Stimulated activated CD8-positive, alpha-beta memory T cell treated with anti-CD3 and anti-CD28 coated beads, Interleukin-12 subunit alpha, Interleukin-12 subunit beta, amount 100 ng/mL, for 24 hours (primary cell): Measurements from ENCODE around the gene GPM6B.
A peak's percentile ranks its signal among the peaks of the same experiment; 100 is the strongest.

Experiments used
- DNase-seq: peaks from one replicate; pipeline ENCODE4 v3.0.0-alpha.2; 2020; ENCODE audit errors: extremely low read depth

The GPM6B gene

DNA sequence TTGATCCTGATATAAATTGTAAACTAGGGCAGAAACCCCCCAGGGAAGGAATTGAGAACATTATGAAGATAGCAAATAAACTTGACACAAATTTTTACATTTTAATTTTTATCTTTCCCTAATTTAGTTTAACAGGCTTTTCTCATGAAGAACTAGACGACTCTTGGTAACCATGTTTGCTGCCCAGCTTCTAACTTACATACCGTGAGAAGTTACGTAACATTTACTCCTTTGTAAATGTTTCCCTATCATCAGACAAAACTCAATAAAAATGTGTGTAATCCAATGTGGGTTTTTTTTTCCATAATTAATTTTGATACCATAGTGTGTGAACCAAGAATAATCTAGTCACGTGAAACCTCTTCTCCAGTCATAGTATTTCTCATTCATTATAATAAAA is 48.0 kb downstream of the GPM6B start:
- DNase-seq = no peak

DNA sequence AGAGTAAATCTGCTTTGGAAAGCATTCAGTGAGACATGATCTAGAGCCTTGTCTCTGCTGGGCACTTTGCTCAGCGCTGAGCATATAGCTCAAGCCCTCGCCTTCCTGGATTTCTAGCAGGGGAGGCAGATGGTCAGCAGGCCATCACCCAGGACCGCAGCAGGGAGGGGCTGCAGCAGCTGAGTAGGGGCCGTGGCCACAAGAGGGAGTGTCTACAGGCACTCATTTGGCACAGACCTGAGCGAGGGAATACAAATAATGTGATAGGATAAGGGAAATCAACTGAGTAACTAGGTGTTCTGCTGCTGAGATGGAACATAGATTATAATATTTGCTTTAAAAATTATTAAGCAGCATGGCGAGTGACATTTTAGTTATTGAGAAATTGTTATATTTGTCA is 52.1 kb downstream of the GPM6B start:
- DNase-seq = no peak

DNA sequence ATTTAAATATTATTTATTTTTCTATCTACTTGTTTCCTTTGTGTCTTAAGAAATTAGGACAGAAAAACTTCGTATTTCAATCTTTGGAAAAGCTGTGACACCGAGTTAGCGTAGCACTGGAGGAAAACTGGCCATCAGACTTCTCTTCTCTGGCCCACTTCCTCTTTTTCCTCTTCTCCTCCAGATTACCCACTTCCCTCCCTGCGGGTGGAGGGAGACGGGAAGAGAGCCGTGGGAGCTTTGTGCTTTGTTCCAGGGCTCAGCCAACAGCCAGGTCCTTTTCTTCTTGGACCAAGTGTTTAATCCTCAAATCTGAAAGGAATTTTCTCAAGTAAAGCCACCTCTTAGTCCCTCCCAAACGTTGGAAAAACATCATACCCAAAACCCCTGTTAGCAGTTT is 52.6 kb downstream of the GPM6B start:
- no peak for DNase-seq

DNA sequence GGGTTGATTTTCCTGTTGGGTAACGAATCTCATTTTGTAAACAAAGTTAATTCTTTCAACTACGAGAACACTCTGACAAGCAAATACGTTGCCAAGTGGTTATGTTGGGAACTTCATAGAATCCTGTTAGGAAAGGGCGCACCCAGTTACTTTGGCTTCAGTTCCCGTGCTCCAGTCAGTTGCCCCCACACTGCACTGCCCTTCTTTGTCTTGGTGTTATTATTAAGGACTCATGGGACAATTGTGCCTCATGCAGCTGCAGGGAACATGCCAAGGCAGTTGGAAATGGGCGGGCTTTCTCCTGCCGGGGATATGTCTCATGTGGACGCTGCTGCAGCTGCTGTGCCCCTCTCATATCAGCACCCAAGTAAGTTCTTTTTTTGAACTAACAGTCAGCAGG is 53.4 kb downstream of the GPM6B start:
- no peak for DNase-seq

DNA sequence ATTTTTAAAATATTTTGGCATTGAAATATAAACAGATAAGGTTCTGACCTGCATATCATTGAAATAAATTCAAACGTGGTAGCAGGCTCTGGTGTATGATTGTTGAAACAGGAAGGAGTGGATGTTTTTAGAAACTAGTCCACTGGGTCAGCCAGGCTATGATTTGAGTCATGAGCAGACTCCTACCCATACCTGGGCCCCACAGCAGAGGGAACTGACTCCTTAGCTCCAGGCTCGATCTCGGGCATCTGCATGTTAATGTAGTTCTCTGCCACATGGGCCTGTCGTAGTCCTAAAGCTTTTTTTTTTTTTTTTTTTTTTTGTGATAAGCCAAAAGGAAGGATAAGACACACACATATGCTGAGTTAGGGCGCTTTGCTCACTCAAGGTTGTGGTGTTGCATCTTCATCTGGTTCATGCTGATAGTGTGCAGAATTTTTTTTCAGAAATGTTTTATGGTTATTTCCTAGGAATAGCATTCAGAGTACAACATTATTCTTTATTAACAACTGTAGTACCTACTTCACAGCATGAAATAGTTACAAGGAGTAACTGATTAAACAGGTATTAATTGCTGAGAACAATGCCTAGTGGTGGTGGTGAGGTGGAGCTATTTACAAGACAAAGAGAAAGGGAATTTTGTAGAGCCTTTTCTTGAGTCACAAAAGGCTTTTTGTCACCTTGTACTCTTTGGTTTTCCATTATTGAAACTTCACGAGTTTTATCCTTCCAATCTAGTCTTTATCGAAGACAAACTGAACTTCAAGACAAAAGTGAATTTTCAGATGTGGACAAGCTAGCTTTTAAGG is 55.1 kb downstream of the GPM6B start:
- no peak for DNase-seq

DNA sequence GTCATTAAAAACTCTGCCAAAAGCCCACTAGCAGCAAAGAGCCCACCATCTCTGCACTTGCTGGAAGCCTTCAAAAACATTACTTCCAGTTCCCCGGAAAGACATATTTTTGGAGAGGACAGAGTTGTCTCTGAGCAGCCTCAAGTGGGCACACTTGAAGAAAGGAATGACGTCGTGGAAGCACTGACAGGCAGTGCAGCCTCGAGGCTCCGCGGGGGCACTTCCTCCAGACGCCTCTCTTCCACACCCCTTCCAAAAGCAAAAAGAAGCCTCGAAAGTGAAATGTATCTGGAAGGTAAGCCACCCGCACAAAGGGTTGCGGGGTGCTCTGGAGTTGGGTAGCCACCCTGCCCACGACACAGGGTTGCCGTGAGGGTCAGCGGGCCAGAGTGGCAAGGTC is 56.5 kb downstream of the GPM6B start:
- DNase-seq = no peak

DNA sequence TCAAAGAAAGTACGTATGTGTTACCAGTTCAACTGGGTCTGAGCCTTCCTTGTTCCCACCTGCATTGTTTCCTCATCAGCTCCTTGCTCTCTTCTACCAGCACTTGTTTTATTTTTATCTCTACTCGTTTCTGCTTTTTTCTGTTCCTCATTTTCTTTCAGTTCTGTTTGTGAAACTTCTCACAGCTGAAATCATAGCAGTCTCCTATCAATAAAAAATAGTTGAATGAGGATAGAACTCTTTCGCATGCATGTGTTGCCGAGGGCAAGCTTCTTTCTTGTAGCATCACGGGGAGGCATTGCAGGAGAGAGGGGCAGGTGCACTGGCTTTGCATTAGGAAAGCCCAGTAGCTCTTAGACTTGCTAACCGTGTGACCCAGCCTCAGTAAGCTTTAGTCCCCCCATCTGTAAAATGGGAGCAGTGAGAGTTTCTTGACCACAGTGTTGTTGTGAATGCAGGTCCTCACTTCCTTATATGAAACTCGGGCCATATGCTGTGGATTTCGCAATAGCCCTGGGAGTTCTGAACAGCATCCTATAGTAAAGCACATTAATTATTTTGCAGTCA is 57.7 kb downstream of the GPM6B start:
- no peak for DNase-seq

DNA sequence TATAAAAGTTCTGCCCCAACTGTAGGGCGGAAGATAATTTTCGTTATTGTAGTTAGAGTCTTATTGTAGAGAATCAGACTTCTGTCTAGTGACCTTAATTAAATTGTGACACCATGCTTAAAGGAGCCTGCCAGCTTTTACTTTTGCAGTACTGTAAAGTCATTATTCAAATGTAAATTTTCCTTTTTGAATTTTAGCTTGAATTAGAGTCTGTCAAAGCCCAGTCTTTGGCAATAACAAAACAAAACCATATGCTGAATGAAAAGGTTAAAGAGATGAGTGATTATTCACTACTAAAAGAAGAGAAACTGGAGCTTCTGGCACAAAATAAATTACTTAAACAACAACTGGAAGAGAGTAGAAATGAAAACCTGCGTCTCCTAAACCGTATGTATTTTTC is 60.5 kb downstream of the GPM6B start:
- DNase-seq = no peak

DNA sequence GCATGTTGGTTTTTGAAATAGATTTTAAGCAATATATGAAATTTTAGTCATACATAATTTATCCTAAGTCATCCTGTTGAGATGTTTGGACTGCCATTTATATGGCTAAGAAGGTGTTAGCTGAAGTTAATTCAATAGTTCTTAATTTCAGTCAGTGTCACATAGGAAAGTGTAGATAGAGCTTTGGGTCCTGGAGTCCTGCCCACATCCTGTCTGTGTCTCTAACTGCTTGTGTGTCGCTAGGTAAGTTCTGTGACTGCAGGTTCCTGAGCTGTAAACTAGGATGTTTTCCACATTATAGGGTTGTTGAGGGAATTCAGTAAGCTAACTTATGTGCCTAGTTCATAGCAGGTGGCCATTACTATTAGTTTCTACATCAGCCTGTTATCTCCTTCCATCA is 61.6 kb downstream of the GPM6B start:
- DNase-seq = no peak

DNA sequence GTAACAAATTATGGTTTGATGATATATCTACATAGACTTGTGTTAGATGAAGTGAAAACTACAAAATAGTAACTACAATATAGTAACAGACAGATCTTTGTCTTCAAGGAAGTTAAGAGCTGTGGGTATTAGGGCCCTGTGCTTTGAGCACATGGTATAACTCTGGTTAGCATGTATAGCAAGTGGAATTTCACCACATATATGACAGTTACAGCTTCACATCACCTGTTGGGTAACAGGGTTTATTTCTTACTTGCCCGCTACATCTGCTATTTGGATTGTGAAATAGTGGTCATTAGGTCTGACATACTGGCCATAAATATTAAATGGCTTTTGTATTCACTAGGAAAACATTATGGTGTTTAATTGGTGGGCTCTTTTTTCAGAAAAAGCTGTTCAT is 62.1 kb downstream of the GPM6B start:
- no peak for DNase-seq

DNA sequence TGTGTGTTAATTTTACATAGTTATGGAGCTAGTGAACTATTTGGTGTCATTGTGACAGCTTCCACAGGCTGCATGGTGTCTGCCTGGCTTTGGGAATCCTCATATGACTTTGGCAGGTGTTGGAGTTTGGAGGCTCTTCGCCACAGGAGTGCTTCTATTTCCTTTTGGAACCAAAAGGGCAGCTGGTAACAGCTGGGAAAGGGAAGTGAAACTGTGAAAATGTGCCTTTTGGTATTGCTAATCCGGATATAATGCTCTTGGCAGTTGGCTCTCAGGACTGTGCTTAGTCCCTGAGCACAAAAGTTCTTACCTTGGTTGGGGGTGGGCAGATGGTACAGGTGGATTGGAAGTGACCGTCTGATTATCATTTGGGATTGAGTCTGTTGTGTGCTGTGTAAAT is 64.2 kb downstream of the GPM6B start:
- DNase-seq = no peak

DNA sequence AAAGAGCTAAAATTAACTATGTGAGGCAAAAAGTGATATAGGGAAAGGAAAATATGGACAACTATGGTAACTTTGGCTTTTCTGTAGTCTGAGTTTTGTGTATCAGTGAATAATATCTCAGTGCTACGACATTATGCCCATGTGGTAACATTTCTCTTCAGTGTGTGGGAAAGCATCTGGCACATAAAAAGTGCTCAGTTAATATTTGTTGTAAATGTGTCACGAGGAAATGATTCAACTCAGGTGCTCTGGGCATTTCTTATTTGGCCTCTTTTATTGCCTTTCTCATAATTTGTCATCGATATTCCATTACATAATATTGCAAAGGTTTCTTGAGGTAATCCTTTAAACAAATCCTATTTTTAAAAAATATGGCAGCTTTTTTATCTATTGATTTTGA is 64.8 kb downstream of the GPM6B start:
- DNase-seq = no peak

DNA sequence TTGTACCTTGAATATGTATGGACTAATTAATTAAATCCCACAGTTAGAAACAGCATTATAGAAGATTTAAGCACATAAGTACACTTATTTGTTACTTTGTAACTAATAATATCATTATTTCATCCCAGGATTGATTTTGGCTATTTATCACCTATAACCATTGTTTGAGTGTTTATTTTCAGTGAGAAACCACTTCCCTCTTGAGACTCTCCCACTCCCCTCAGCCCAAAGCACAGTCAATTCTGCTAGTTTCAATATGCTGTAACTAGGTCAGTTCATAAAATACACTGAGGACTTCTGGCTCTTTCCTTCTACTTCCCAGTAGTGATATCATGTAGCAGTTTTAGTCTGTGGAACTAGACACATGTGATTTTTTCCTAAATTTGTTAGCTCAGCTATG is 66.1 kb downstream of the GPM6B start:
- no peak for DNase-seq

DNA sequence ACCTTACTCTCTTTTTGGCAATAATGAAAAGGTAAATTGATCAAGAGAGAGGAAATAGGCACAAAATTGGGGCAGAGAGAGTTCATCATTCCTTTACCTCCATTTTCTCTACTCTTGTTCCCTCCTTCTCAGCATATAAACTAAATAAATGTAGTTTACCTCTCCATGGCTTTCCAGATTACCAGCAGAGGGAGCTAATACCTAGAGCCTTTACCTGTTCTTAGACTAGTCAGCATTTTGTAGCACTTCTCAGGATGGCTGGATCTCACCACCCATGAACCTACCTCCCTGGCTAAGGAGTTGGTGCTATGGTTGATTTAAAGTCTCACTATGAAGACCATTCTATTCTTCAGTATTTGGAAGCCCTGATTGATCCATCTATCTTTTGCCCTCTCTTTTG is 66.7 kb downstream of the GPM6B start:
- DNase-seq = no peak

DNA sequence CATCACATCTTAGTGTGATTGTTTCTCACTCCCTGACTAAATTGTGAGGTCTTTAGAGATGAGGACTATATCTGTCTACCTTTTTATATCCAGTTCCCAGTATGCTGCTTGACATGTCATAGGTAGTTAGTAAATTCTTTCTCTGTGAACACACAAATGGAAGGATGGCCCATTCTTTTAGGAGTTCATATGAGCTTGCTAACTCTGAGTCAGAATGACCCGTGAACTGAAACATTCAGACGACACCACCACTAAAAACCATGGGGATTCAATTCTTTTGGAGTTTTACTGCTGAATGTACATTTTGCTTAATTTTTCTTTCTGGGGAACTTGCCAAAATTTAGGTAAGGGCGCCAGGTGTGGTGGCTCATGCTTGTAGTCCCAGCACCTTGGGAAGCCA is 68.4 kb downstream of the GPM6B start:
- DNase-seq = no peak

DNA sequence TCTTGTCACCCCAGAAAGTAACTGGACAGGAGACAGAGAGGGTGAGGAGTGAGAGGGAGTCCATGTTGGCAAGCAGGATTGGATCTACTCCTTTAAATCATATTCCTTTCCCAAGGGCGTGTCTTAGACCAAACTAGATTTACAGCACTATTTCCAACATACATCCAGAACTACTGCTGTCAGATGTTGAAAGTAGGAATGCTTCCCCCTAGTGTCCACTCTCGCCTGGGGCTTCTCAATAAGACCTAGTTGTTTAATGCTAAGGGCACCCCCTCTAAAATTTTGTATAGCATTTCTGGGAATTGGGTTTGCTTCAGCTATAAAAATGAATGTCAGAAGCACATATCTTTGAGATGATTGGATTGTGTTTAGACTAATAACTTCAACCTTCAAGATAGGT is 69.1 kb downstream of the GPM6B start:
- DNase-seq = no peak

DNA sequence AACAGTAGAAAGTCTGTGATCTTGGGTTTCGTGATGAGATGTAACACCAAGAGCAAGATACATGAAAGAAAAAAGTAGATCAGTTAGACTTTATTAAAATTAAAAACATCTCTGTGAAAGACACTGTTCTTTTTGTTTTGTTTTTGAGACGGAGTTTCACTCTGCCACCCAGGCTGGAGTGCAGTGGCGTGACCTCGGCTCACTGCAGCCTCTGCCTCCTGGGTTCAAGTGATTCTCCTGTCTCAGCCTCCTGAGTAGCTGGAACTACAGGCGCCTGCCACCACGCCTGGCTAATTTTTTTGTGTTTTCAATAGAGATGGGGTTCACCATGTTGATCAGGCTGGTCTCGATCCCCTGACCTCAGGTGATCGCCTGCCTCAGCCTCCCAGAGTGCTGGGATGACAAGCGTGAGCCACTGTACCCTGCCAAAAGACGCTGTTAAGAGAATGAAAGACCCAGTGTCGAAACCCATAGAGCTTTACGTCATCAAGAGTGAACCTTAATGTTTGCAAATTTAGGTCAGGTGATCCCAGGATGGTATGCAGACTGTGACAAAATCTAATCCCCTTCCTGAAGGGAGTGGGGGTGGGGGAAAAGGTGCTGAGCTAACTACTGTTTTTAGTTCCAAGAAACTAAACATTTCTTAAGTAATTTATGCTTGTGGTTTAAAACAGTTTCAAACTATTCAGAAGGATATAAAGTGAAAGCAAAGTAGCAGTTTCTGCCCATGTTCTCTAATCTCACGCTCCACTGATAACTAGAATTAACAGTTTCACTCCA is 74.3 kb downstream of the GPM6B start:
- no peak for DNase-seq

DNA sequence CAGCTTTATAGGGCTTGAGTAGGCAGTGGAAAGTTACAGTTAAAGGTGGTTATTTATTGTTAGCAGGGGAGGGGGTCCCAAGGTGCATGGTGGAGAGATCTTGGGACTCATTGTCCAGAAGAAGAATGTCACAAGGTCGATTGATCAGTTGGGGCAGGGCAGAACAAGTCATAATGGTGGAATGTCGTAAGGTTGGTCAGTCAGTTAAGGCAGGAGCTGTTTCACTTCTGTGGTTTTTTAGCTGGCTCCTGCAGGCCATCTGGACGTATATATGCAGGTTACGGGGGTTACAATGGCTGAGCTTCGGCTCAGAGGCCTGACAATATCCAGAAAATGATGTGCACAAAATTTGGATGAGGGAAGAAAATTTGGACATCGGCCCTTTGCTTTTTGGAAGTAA is 75.2 kb downstream of the GPM6B start:
- DNase-seq = no peak

DNA sequence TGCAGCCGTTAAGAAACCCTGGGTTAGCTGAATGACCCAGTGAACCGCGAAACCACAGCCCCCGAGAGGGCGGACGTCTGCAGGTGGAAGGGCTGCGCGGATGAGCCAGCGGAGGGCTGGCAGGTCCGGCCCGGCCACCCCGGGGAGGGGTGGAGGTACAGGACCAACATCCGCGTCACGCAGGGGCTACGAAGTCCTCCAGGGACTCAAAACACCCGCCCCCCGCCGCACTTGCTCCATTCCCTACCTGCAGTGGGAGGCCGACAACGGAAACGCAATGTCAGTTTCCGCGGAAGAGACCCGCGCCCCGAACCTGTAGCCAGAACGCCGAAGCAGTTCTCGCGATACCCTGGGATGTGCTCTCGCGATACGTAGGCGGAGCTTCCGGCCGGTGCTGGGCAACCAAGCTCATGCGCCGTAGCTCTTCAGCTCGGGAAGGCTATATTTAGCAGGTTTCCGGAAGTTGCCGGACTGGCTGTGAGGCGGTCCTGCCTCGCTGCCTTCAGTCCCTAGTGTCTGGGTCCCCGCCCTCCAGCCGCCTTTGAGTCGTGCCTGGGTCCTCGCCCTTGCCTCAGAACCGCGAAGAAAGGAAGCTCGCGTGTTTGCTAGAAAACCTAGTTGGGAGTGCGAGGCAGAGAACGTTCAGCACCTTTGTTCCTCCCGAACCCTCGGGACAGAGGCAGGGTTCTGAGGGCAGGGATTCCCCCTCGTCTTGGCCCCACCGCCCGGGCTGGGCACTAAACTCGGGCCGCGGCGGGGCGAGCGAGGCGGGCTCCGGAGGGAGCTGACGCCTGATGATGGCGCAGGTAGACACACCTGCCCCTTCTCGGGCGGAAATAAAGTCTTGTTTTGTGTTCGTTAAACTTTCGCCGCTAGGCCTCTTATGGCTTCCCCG is 82.4 kb downstream of the GPM6B start, which contains the start of the genes OFD1 and TRAPPC2:
OFD1 (plus strand) TSS at position 471 of the 895 bp plus-strand sequence; CDS start at position 795, 324 bp downstream.
TRAPPC2 (minus strand) TSS at position 343 of the 895 bp plus-strand sequence. CDS start 14,657 bp downstream, outside the sequence.
- DNase-seq = peak; percentile 65

DNA sequence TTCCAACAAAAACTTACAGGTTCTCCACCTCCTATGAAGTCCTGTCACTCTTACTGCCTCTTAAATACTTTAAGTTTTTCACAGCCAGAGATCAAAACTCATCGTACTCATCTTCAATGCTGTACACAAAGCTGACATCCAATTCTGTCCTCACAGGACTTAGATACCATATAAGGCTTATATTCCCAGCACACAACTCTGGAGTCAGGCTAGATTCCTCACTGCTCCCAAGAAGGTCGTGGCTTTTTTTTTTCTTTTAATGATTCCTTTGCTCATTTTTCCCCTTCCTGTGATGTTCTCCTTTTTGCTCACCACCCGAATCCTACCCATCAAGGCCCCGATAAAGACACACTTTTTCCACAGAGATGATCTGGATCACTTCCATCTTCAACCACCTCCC is 83.4 kb downstream of the GPM6B start:
- DNase-seq = no peak

DNA sequence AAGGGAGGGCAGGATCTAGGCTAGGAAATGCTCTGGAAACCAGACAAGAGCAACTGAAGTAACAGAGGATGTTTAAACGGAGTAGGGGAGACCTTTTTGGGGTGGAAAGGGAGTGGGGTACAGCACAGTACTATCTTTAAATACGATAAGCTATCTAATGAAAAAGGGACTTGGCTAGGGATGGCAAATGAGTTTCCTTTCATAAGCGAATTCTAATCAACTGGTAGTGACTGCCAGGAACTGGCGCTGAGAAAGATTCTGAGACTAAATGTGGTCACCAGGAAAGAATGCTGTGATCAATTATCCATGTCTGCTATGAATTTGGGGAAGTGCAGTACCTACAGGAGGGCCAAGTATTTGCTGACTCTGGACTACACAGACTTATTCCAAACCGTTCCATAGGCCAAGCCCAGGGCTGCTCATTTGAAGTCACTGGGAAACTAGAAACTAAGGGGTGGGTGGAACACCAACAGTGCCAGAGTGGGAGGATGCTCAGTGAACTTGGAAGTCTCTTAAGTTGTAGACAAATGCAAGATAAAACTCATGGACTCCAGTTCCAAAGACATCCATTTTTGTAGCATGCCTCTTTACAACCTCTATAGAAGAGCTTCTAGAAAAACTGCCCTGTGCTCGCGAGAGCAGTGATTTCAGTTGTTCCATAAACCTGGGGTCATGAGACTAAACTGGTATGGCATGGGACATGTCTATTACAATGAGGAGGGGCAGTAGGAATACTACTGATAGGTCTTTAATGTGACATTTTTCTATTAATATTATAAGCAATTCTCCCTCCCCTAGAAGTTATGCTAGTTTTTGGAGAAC is 84.4 kb downstream of the GPM6B start:
- DNase-seq = no peak
